ENCODE data around the gene LPP. TPM values are rescaled to one million over a fixed set of nuclear protein-coding genes. Genes with fewer than 3 reads are reported as not detected.

LPP gene
- total and polyA plus RNA-seq, 10 of the 15 experiments (the other 5 are each of a cell fraction or from before 2014, with no cell fraction given), result under 0.01 to 0.62 (median 0.03) TPM

DNA sequence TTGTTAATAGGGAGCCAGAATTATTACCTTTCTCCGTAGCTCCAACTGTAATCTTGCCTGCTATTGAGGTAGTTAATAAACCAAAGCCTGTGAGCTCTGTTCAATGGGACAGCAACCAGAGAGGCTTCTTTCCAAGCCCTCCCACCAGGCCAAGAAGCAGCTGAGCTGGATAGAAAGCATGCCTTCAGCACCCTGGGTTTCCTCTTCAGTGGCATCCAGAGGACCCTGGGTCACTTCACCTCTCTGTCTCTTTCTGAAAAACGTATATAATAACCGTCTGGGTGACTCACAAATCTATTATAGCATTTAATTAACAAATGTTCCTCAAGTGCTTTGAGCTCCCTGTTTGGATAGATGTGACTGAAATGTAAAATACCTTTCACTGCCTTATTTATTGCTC is 420.0 kb downstream of the LPP start:
- H4K20me1 ChIP-seq (ENCODE audit: control insufficient read depth, insufficient read depth), result no peaks in the 10 kb centered on the region
- ChIA-PET RAD21 (ENCODE audit: unreplicated experiment) (interaction anchor here (0.9 kb wide), 1 partner anchor 833 kb away, joined by 3 read pairs; no protein-coding TSS in a partner anchor), CTCF (interaction anchor here (1.1 to 2.1 kb wide), 2 partner anchors 828 to 834 kb away, joined by 4 to 7 read pairs; partner anchors contain the start of gene BCL6), POLR2A (no interaction called here), SMC1A (ENCODE audit: uncharacterized antibody, unreplicated experiment) (interaction anchor here (1.0 to 2.3 kb wide), 4 partner anchors 49 to 835 kb away, joined by 3 to 6 read pairs (median 4); no protein-coding TSS in a partner anchor)
- H3K4me3 ChIP-seq, result no peak overlapping the region
- H3K4me2 ChIP-seq (ENCODE audit: control insufficient read depth, insufficient read depth), result no peak overlapping the region
- no peak overlapping the region for H2AFZ ChIP-seq (ENCODE audit: control insufficient read depth, low read depth, low read length)
- no peak overlapping the region for H3K27ac ChIP-seq (ENCODE audit: control insufficient read depth, insufficient read depth)
- H3K79me2 ChIP-seq (ENCODE audit: control insufficient read depth, insufficient read depth, low read length), result no peaks in the 10 kb centered on the region
- no TSS peak for BruUV-seq (replicated peaks)
- intact Hi-C loops (cut with micrococcal nuclease; ENCODE audit: unreplicated experiment) (loop anchor here (1.0 kb wide), 1 partner anchor 832 kb away; no protein-coding TSS in a partner anchor), in situ Hi-C loops (cut with MboI) (no loop called here)
- no peak for ATAC-seq
- no peak for TF ChIP-seq CBFB (IDR thresholded peaks at IDR 0.05; ENCODE audit: low read depth)
- TF ChIP-seq, protein P1, sequence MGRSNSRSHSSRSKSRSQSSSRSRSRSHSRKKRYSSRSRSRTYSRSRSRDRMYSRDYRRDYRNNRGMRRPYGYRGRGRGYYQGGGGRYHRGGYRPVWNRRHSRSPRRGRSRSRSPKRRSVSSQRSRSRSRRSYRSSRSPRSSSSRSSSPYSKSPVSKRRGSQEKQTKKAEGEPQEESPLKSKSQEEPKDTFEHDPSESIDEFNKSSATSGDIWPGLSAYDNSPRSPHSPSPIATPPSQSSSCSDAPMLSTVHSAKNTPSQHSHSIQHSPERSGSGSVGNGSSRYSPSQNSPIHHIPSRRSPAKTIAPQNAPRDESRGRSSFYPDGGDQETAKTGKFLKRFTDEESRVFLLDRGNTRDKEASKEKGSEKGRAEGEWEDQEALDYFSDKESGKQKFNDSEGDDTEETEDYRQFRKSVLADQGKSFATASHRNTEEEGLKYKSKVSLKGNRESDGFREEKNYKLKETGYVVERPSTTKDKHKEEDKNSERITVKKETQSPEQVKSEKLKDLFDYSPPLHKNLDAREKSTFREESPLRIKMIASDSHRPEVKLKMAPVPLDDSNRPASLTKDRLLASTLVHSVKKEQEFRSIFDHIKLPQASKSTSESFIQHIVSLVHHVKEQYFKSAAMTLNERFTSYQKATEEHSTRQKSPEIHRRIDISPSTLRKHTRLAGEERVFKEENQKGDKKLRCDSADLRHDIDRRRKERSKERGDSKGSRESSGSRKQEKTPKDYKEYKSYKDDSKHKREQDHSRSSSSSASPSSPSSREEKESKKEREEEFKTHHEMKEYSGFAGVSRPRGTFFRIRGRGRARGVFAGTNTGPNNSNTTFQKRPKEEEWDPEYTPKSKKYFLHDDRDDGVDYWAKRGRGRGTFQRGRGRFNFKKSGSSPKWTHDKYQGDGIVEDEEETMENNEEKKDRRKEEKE (IDR thresholded peaks at IDR 0.05), result no peak
- TF ChIP-seq, protein P2, sequence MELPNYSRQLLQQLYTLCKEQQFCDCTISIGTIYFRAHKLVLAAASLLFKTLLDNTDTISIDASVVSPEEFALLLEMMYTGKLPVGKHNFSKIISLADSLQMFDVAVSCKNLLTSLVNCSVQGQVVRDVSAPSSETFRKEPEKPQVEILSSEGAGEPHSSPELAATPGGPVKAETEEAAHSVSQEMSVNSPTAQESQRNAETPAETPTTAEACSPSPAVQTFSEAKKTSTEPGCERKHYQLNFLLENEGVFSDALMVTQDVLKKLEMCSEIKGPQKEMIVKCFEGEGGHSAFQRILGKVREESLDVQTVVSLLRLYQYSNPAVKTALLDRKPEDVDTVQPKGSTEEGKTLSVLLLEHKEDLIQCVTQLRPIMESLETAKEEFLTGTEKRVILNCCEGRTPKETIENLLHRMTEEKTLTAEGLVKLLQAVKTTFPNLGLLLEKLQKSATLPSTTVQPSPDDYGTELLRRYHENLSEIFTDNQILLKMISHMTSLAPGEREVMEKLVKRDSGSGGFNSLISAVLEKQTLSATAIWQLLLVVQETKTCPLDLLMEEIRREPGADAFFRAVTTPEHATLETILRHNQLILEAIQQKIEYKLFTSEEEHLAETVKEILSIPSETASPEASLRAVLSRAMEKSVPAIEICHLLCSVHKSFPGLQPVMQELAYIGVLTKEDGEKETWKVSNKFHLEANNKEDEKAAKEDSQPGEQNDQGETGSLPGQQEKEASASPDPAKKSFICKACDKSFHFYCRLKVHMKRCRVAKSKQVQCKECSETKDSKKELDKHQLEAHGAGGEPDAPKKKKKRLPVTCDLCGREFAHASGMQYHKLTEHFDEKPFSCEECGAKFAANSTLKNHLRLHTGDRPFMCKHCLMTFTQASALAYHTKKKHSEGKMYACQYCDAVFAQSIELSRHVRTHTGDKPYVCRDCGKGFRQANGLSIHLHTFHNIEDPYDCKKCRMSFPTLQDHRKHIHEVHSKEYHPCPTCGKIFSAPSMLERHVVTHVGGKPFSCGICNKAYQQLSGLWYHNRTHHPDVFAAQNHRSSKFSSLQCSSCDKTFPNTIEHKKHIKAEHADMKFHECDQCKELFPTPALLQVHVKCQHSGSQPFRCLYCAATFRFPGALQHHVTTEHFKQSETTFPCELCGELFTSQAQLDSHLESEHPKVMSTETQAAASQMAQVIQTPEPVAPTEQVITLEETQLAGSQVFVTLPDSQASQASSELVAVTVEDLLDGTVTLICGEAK (IDR thresholded peaks at IDR 0.05; ENCODE audit: borderline replicate concordance), result no peak
- no peak for TF ChIP-seq CREM (IDR thresholded peaks at IDR 0.05; ENCODE audit: low read depth)
- TF ChIP-seq, protein P3, sequence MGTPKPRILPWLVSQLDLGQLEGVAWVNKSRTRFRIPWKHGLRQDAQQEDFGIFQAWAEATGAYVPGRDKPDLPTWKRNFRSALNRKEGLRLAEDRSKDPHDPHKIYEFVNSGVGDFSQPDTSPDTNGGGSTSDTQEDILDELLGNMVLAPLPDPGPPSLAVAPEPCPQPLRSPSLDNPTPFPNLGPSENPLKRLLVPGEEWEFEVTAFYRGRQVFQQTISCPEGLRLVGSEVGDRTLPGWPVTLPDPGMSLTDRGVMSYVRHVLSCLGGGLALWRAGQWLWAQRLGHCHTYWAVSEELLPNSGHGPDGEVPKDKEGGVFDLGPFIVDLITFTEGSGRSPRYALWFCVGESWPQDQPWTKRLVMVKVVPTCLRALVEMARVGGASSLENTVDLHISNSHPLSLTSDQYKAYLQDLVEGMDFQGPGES (IDR thresholded peaks at IDR 0.05), result no peak
- no peak for TF ChIP-seq HCFC1 (IDR thresholded peaks at IDR 0.05; ENCODE audit: low read length)
- TF ChIP-seq ATF7 (IDR thresholded peaks at IDR 0.05; ENCODE audit: low read depth), result no peak
- no peak for TF ChIP-seq RFX5 (IDR thresholded peaks at IDR 0.05; ENCODE audit: low read depth, low read length)
- TF ChIP-seq MTA3 (IDR thresholded peaks at IDR 0.05; ENCODE audit: borderline replicate concordance, low read length), result no peak
- no peak for TF ChIP-seq HDGF (IDR thresholded peaks at IDR 0.05)
- TF ChIP-seq JUNB (IDR thresholded peaks at IDR 0.05), result no peak
- no peak for TF ChIP-seq RUNX3 (IDR thresholded peaks at IDR 0.05; ENCODE audit: low read length)
- no peak for TF ChIP-seq CBX3 (IDR thresholded peaks at IDR 0.05; ENCODE audit: borderline replicate concordance, low read depth)
- no peak for TF ChIP-seq EZH2 (IDR thresholded peaks at IDR 0.05; ENCODE audit: borderline replicate concordance, control insufficient read depth, low read depth, low read length)
- TF ChIP-seq CREB1 (IDR thresholded peaks at IDR 0.05; ENCODE audit: low read depth), result no peak
- TF ChIP-seq IKZF2 (IDR thresholded peaks at IDR 0.05), result no peak
- H3K4me1 ChIP-seq (ENCODE audit: control insufficient read depth, insufficient read depth, low read length), result no peaks in the 10 kb centered on the region
- DNase-seq (ENCODE audit: low read depth, low spot score), result no peak
- 18% methylated on average over 3 of the region's 3 CpGs for WGBS (ENCODE audit: insufficient coverage, insufficient replicate concordance, low lambda C conversion rate, missing lambda C conversion rate)
- no peak for FAIRE-seq
- no peaks in the 10 kb centered on the region for H3K9me3 ChIP-seq (replicated peaks; ENCODE audit: control insufficient read depth, insufficient read depth, low read length)
- H3K9ac ChIP-seq (ENCODE audit: control insufficient read depth, insufficient read depth, low read length), result no peak overlapping the region
- peaks cover 0 to 2% of the 10 kb centered on the region in 2 experiments; a peak in 2 of 4 replicates for H3K27me3 ChIP-seq (replicated peaks in 1 of 2; ENCODE audit: control insufficient read depth in 2 of 2, insufficient read depth in 2 of 2, low read length in 1 of 2)
- no peaks in the 10 kb centered on the region for H3K36me3 ChIP-seq (ENCODE audit: control insufficient read depth in 2 of 2, insufficient read depth in 2 of 2, low read length in 1 of 2)

Measured in GM12878 (cell line).